ENCODE data around the gene BCL11A. TPM values are rescaled to one million over a fixed set of nuclear protein-coding genes. Genes with fewer than 3 reads are reported as not detected.
A peak's percentile ranks its signal among the peaks of the same experiment; 100 is the strongest.

Gene BCL11A
- total RNA-seq, 1 experiment from 2014 or later, result 91.4 TPM

DNA sequence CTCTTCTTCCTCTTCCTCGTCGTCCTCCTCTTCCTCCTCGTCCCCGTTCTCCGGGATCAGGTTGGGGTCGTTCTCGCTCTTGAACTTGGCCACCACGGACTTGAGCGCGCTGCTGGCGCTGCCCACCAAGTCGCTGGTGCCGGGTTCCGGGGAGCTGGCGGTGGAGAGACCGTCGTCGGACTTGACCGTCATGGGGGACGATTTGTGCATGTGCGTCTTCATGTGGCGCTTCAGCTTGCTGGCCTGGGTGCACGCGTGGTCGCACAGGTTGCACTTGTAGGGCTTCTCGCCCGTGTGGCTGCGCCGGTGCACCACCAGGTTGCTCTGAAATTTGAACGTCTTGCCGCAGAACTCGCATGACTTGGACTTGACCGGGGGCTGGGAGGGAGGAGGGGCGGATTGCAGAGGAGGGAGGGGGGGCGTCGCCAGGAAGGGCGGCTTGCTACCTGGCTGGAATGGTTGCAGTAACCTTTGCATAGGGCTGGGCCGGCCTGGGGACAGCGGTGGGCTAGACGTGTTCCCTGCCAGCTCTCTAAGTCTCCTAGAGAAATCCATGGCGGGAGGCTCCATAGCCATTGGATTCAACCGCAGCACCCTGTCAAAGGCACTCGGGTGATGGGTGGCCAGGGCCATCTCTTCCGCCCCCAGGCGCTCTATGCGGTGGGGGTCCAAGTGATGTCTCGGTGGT is 91.9 kb downstream of the BCL11A start:
- Mint-ChIP-seq H3K4me3 (no peak overlapping the region), H3K27me3 (ENCODE audit: low read depth) (no peaks in the 10 kb centered on the region), H3K27ac (peak overlapping the region; percentile 44 to 90 (median 86); a peak in 6 of 7 replicates), H3K9me3 (no peaks in the 10 kb centered on the region), H3K4me1 (peaks cover 13 to 18% of the 10 kb centered on the region in 2 experiments), H3K36me3 (ENCODE audit: insufficient read depth in 1 of 3, low read depth in 3 of 3) (peaks cover 32 to 42% (median 34%) of the 10 kb centered on the region in 3 experiments)
- Histone ChIP-seq H2BK12ac (ENCODE audit: insufficient read length, low read depth, low read length) (no peak overlapping the region), H3K4me1 (ENCODE audit: insufficient read depth, low read length) (0 out of 2 replicates have a peak, but pooled peaks cover 4% of the 10 kb centered on the region), H3K4ac (ENCODE audit: low read depth, low read length) (no peak overlapping the region), H3K18ac (ENCODE audit: insufficient read length, low read depth, low read length) (no peak overlapping the region), H3T11ph (ENCODE audit: low read length) (no peak overlapping the region), H3K14ac (ENCODE audit: insufficient read depth, low read length) (no peak overlapping the region), H3K9ac (ENCODE audit: extremely low read depth, insufficient read length, low read length) (no peak overlapping the region), H4K91ac (ENCODE audit: insufficient read length, low read depth, low read length) (no peak overlapping the region), H3K79me2 (ENCODE audit: insufficient read depth, low read length) (peaks cover 1% of the 10 kb centered on the region; the same call in 1 of the 2 replicates), H3K27ac (ENCODE audit: insufficient read length, low read depth, low read length) (no peak overlapping the region), H2AK5ac (ENCODE audit: insufficient read length, low read length) (no peak overlapping the region), H4K8ac (replicated peaks; ENCODE audit: insufficient read length, low read depth, low read length) (no peak overlapping the region), H4K20me1 (ENCODE audit: control insufficient read depth, insufficient read depth, insufficient read length) (no peaks in the 10 kb centered on the region), H2BK20ac (ENCODE audit: low read depth, low read length, poor library complexity, severe bottlenecking) (no peak overlapping the region), H2BK120ac (ENCODE audit: low read depth, low read length, poor library complexity, severe bottlenecking) (no peak overlapping the region), H3K23ac (ENCODE audit: insufficient read length, low read depth, low read length) (no peak overlapping the region), H3K23me2 (ENCODE audit: insufficient read length, low read depth, low read length, poor library complexity, severe bottlenecking) (no peaks in the 10 kb centered on the region), H3K9me3 (ENCODE audit: control insufficient read depth, low read depth, low read length) (no peaks in the 10 kb centered on the region), H3K27me3 (ENCODE audit: insufficient read depth, low read length) (no peaks in the 10 kb centered on the region), H3K4me2 (ENCODE audit: insufficient read depth, insufficient read length, low read length) (no peak overlapping the region), H3K56ac (ENCODE audit: insufficient read length, low read depth, low read length) (no peak overlapping the region), H2BK15ac (ENCODE audit: low read depth, low read length) (no peak overlapping the region), H2BK5ac (ENCODE audit: insufficient read length, low read length) (no peak overlapping the region), H3K79me1 (ENCODE audit: insufficient read depth, low read depth, low read length, poor library complexity, severe bottlenecking) (no peaks in the 10 kb centered on the region), H2AFZ (ENCODE audit: low read length) (no peak overlapping the region), H4K5ac (ENCODE audit: insufficient read length, low read depth, low read length) (no peak overlapping the region)
- TF ChIP-seq, protein P1, sequence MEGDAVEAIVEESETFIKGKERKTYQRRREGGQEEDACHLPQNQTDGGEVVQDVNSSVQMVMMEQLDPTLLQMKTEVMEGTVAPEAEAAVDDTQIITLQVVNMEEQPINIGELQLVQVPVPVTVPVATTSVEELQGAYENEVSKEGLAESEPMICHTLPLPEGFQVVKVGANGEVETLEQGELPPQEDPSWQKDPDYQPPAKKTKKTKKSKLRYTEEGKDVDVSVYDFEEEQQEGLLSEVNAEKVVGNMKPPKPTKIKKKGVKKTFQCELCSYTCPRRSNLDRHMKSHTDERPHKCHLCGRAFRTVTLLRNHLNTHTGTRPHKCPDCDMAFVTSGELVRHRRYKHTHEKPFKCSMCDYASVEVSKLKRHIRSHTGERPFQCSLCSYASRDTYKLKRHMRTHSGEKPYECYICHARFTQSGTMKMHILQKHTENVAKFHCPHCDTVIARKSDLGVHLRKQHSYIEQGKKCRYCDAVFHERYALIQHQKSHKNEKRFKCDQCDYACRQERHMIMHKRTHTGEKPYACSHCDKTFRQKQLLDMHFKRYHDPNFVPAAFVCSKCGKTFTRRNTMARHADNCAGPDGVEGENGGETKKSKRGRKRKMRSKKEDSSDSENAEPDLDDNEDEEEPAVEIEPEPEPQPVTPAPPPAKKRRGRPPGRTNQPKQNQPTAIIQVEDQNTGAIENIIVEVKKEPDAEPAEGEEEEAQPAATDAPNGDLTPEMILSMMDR (conservative IDR thresholded peaks at IDR 0.05), result no peak
- no CpG with 5 or more reads among the region's 47 CpGs for WGBS (ENCODE audit: extremely low coverage, insufficient read length, low lambda C conversion rate)
- no peak for DNase-seq
